ENCODE measurements around the gene MTHFR.
A peak's percentile ranks its signal among the peaks of the same experiment; 100 is the strongest.

MTHFR gene

GRCh38 chr1:11752359-11753088, 53.2 kb downstream of the MTHFR start:
- DNase-seq: no peak

GRCh38 chr1:11751087-11751486, 54.7 kb downstream of the MTHFR start:
- DNase-seq: no peak

- DNase-seq: no peak
These were observed 55.8 kb downstream of the MTHFR start for GRCh38 chr1:11749996-11750395.

- DNase-seq: no peak
These were observed 56.5 kb downstream of the MTHFR start for GRCh38 chr1:11749203-11749689.

GRCh38 chr1:11748294-11749202, 57.2 kb downstream of the MTHFR start:
- no peak for DNase-seq

GRCh38 chr1:11746795-11747487, 58.8 kb downstream of the MTHFR start:
- DNase-seq: no peak

GRCh38 chr1:11746092-11746491, 59.7 kb downstream of the MTHFR start:
- no peak for DNase-seq

GRCh38 chr1:11744287-11744686, 61.5 kb downstream of the MTHFR start:
- no peak for DNase-seq

GRCh38 chr1:11741919-11742558, 63.7 kb downstream of the MTHFR start:
- DNase-seq: no peak

GRCh38 chr1:11741482-11741881, 64.3 kb downstream of the MTHFR start:
- no peak for DNase-seq

- DNase-seq: peak; percentile 36
These were observed 65.2 kb downstream of the MTHFR start for GRCh38 chr1:11740258-11741192.

- no peak for DNase-seq
These were observed 67.0 kb downstream of the MTHFR start for GRCh38 chr1:11738783-11739182.

GRCh38 chr1:11738096-11738495, 67.7 kb downstream of the MTHFR start:
- no peak for DNase-seq

GRCh38 chr1:11736746-11737639, 68.8 kb downstream of the MTHFR start:
- DNase-seq: peak; percentile 42

- peak; percentile 85 for DNase-seq
These were observed 69.7 kb downstream of the MTHFR start, which contains the start of gene AGTRAP for GRCh38 chr1:11735854-11736745. TSS of gene AGTRAP (plus strand) at chr1:11736136. CDS start at chr1:11736209, 73 bp downstream.
